Breast epithelium (tissue), 3 donors: Measurements from ENCODE around the gene ATP1A2.

Experiments
- CTCF ChIP-seq, 3 donors: fragments of 450-650 bp; IDR thresholded peaks; one replicate each; pipeline ENCODE4 v1.5.1; 2016 to 2017; ENCODE audit warnings: antibody characterized with exemption in 3 of 3, mild to moderate bottlenecking in 3 of 3, moderate library complexity in 3 of 3
- POLR2A ChIP-seq: fragments of 450-650 bp; IDR thresholded peaks from one replicate; pipeline ENCODE4 v1.6.1; 2016; ENCODE audit warnings: antibody characterized with exemption, mild to moderate bottlenecking, moderate library complexity
- POLR2AphosphoS5 ChIP-seq, 3 donors: sonication (generic); formaldehyde crosslinking; IDR thresholded peaks; one replicate each; pipeline ENCODE4 v1.6.1; 2017; ENCODE audit warnings: antibody characterized with exemption in 3 of 3

- no peak for TF ChIP-seq CTCF (IDR thresholded peaks at IDR 0.05)
- TF ChIP-seq POLR2A: no peak
- no peak for TF ChIP-seq POLR2AphosphoS5 (IDR thresholded peaks at IDR 0.05)
These were observed 33.7 kb downstream of the ATP1A2 start for GRCh38 chr1:160149233-160149632.
